Tibial artery (tissue), 4 donors: ENCODE results near the gene ITGA2B.

Source experiments
- DNase-seq, 2 donors: peaks; one replicate each; pipeline ENCODE4 v3.0.0-alpha.2; 2019
- H3K27ac ChIP-seq, 2 donors: fragments of 200-600 bp; sonication (generic) in 1 of 2; 1 replicate in 1 of 2; 2 replicates in 1 of 2; pipeline ENCODE4 v1.5.1; 2018 to 2019; ENCODE audit warnings: mild to moderate bottlenecking in 1 of 2
- H3K27me3 ChIP-seq, 2 donors: fragments of 200-600 bp; sonication (generic) in 1 of 2; one replicate each; pipeline versions ENCODE4 v1.5.1 to v1.6.0; 2016 to 2019
- H3K36me3 ChIP-seq, 3 donors: fragments of 200-600 bp; sonication (generic) in 2 of 3; one replicate each; pipeline ENCODE4 v1.5.1; 2016 to 2019; ENCODE audit warnings: mild to moderate bottlenecking in 2 of 3
- H3K4me1 ChIP-seq, 4 donors: fragments of 200-600 bp; sonication (generic) in 2 of 4; 1 replicate in 3 of 4; 2 replicates in 1 of 4; pipeline ENCODE4 v1.5.1; 2016 to 2019
- H3K4me3 ChIP-seq, 2 donors: fragments of 200-600 bp; sonication (generic) in 1 of 2; 1 replicate in 1 of 2; 2 replicates in 1 of 2; pipeline ENCODE4 v1.5.1; 2018 to 2019; ENCODE audit warnings: mild to moderate bottlenecking in 2 of 2
- H3K9me3 ChIP-seq, 3 donors: fragments of 200-600 bp; sonication (generic) in 1 of 3; one replicate each; pipeline ENCODE4 v1.5.1; 2016 to 2019
- CTCF ChIP-seq, 2 experiments: fragments of 200-600 bp in 1 of 2; fragments of 450-650 bp in 1 of 2; IDR thresholded peaks; one replicate each; pipeline ENCODE4 v1.5.1; 2017 to 2019; ENCODE audit warnings: antibody characterized with exemption in 2 of 2, mild to moderate bottlenecking in 1 of 2, moderate library complexity in 1 of 2
- intact Hi-C: fragments of 100-400 bp; cut with DNase I; formaldehyde crosslinking; loops from one replicate; pipeline ENCODE4 v1.15.0; 2023; ENCODE audit warnings: low total_unique reads

ITGA2B gene

DNA sequence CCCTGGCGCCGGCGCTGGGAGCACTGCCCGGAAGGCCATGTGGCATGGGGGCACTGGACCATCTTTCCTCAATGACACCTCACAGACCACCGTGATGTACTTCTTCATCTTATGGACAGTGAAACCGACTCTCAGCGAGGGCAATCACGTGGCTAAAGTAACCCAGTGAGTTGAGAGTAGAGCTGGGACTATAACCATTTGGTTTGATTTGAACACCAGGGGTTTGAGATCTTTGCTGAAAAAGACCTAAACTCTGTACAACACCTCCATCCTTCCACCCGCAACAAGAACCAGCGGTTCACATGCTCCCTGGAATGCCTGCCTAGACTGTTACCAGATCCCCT lies 3.3 kb downstream of the ITGA2B start:
- Histone ChIP-seq H3K4me1 (peaks cover 0 to 20% (median 18%) of the 10 kb centered on the region in 4 donors), H3K27me3 (peaks cover 0 to 29% of the 10 kb centered on the region in 2 donors), H3K27ac (no peak overlapping the region), H3K36me3 (no peaks in the 10 kb centered on the region), H3K4me3 (peak overlapping the region in 1 of 2 donors; percentile 55), H3K9me3 (no peaks in the 10 kb centered on the region)
- intact Hi-C loops = no loop called here
- DNase-seq = no peak
- TF ChIP-seq CTCF (IDR thresholded peaks at IDR 0.05) = no peak

GRCh38 chr17:44385287-44386181 lies 3.9 kb downstream of the ITGA2B start:
- H3K9me3 ChIP-seq = no peaks in the 10 kb centered on the region
- peaks cover 0 to 33% of the 10 kb centered on the region in 2 donors for H3K27me3 ChIP-seq
- peak in 1 of 2 experiments; percentile 5 for TF ChIP-seq CTCF (IDR thresholded peaks at IDR 0.05)
- no peak overlapping the region for H3K27ac ChIP-seq
- intact Hi-C loops = no loop called here
- H3K4me3 ChIP-seq = peak overlapping the region; percentile 43 to 55
- peak; percentile 61 to 83 for DNase-seq
- peaks cover 0 to 20% (median 18%) of the 10 kb centered on the region in 4 donors for H3K4me1 ChIP-seq
- no peaks in the 10 kb centered on the region for H3K36me3 ChIP-seq

DNA sequence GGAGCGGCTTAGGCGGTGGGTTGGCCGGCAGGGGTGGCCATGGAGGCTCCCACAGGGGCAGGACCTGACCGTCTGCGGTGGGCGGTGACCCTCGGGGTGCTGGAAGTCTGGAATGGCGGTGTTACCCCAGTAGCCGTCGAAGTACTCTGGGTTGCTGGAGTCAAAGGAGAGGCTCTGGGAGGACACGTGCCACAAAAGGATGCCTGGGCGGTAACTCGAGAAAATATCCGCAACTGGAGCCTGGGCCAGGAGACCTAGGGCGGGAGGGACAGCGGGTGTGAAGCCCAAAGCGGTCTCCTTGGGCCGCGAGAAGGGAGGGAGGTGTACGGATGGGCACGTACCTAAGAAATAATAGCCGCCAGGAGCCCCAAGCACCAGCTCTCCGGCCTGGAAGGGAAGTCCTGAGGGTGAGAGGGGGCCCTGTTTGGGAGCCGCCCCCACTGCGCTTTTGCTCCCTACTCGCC lies 4.6 kb downstream of the ITGA2B start:
- H3K27me3 ChIP-seq = peaks cover 0 to 39% of the 10 kb centered on the region in 2 donors
- H3K27ac ChIP-seq = no peak overlapping the region
- H3K36me3 ChIP-seq = no peaks in the 10 kb centered on the region
- peak overlapping the region; percentile 43 to 55 for H3K4me3 ChIP-seq
- TF ChIP-seq CTCF (IDR thresholded peaks at IDR 0.05) = no peak
- intact Hi-C loops = no loop called here
- no peak for DNase-seq
- no peaks in the 10 kb centered on the region for H3K9me3 ChIP-seq
- peaks cover 0 to 20% (median 18%) of the 10 kb centered on the region in 4 donors for H3K4me1 ChIP-seq

- intact Hi-C loops = no loop called here
- no peak for TF ChIP-seq CTCF (IDR thresholded peaks at IDR 0.05)
- H3K27ac ChIP-seq = no peak overlapping the region
- peak in 1 of 2 donors; percentile 45 for DNase-seq
- H3K4me1 ChIP-seq = peaks cover 0 to 20% (median 18%) of the 10 kb centered on the region in 4 donors
- peak overlapping the region; percentile 43 to 55 for H3K4me3 ChIP-seq
- H3K36me3 ChIP-seq = no peaks in the 10 kb centered on the region
- no peaks in the 10 kb centered on the region for H3K9me3 ChIP-seq
- H3K27me3 ChIP-seq = peaks cover 0 to 43% of the 10 kb centered on the region in 2 donors
Observed at GRCh38 chr17:44384281-44384822, 5.1 kb downstream of the ITGA2B start.

GRCh38 chr17:44383861-44384260 lies 5.6 kb downstream of the ITGA2B start:
- no peak for TF ChIP-seq CTCF (IDR thresholded peaks at IDR 0.05)
- Histone ChIP-seq H3K9me3 (no peaks in the 10 kb centered on the region), H3K4me3 (no peak overlapping the region), H3K27me3 (peaks cover 0 to 46% of the 10 kb centered on the region in 2 donors), H3K27ac (no peak overlapping the region), H3K4me1 (peaks cover 0 to 20% (median 18%) of the 10 kb centered on the region in 4 donors), H3K36me3 (no peaks in the 10 kb centered on the region)
- intact Hi-C loops = no loop called here
- no peak for DNase-seq
